CD4-positive, alpha-beta T cell (primary cell): ENCODE measurements around the gene RS1. TPM values are rescaled to one million over a fixed set of nuclear protein-coding genes. Genes with fewer than 3 reads are reported as not detected.
A peak's percentile ranks its signal among the peaks of the same experiment; 100 is the strongest.

Experiments
- ATAC-seq: fragments of 200-7000 bp; cut with Tn5 transposase; one replicate; pipeline ENCODE4 v1.10.0; 2022; ENCODE audit warnings: mild to moderate bottlenecking; ENCODE audit not compliant: poor library complexity
- CTCF ChIA-PET: fragments of 350-600 bp; sonication (Branson Sonifier 250); formaldehyde crosslinking; loops from one replicate; lab custom pipeline; 2021; ENCODE audit warnings: antibody characterized with exemption, inconsistent platforms; lab: Charles Lee
- POLR2A ChIA-PET: fragments of 350-600 bp; sonication (Branson Sonifier 250); formaldehyde crosslinking; loops from one replicate; lab custom pipeline; 2021; ENCODE audit warnings: antibody characterized with exemption, inconsistent platforms; lab: Charles Lee
- DNase-seq, 14 experiments: peaks; one replicate each; pipeline ENCODE4 v3.0.0-alpha.2; 2013 to 2020; ENCODE audit warnings: mixed read lengths in 2 of 14
- H3K27ac ChIP-seq, 2 donors: one replicate each; pipeline versions ENCODE4 v1.5.1 to v1.7.0; 2013; ENCODE audit warnings: low read length in 2 of 2, low read depth in 1 of 2, mild to moderate bottlenecking in 1 of 2
- H3K27me3 ChIP-seq, 2 experiments: 1 replicate in 1 of 2; 2 replicates in 1 of 2; pipeline versions ENCODE4 v1.6.1 to v1.7.0; 2013; ENCODE audit warnings: low read length in 2 of 2, control low read depth in 1 of 2, mild to moderate bottlenecking in 1 of 2, moderate library complexity in 1 of 2; ENCODE audit not compliant: insufficient read depth in 2 of 2, control insufficient read depth in 1 of 2
- H3K36me3 ChIP-seq: one replicate; pipeline ENCODE4 v1.6.1; 2013; ENCODE audit warnings: low read length, control low read depth; ENCODE audit not compliant: insufficient read depth
- H3K4me1 ChIP-seq: one replicate; pipeline ENCODE4 v1.6.1; 2013; ENCODE audit warnings: low read length, control low read depth; ENCODE audit not compliant: insufficient read depth
- H3K4me3 ChIP-seq: one replicate; pipeline ENCODE4 v1.5.1; 2013; ENCODE audit warnings: mild to moderate bottlenecking, low read length, moderate library complexity
- H3K9me3 ChIP-seq, 2 experiments: 1 replicate in 1 of 2; 2 replicates in 1 of 2; pipeline versions ENCODE4 v1.6.1 to v1.7.0; 2013; ENCODE audit warnings: low read length in 2 of 2, mild to moderate bottlenecking in 2 of 2, control low read depth in 1 of 2, moderate library complexity in 1 of 2; ENCODE audit not compliant: control insufficient read depth in 1 of 2, insufficient read depth in 1 of 2
- H3K27ac Mint-ChIP-seq: one replicate; pipeline ENCODE4 v1.8.0; 2020; ENCODE audit warnings: mixed read lengths
- H3K27me3 Mint-ChIP-seq: one replicate; pipeline ENCODE4 v1.8.0; 2021; ENCODE audit warnings: mixed read lengths
- H3K36me3 Mint-ChIP-seq: one replicate; pipeline ENCODE4 v1.8.0; 2021; ENCODE audit warnings: low read depth, mixed read lengths
- H3K4me1 Mint-ChIP-seq: one replicate; pipeline ENCODE4 v1.8.0; 2021; ENCODE audit warnings: low read depth, mixed read lengths
- H3K4me3 Mint-ChIP-seq: one replicate; pipeline ENCODE4 v1.8.0; 2020; ENCODE audit warnings: mild to moderate bottlenecking, mixed read lengths
- H3K9me3 Mint-ChIP-seq: one replicate; pipeline ENCODE4 v1.8.0; 2020; ENCODE audit warnings: mixed read lengths
- CTCF ChIP-seq: fragments of 200-600 bp; IDR thresholded peaks from one replicate; pipeline ENCODE4 v1.8.0; 2022; ENCODE audit warnings: antibody characterized with exemption, mild to moderate bottlenecking
- intact Hi-C, 2 experiments: fragments of 100-400 bp; cut with DNase I in 1 of 2; cut with micrococcal nuclease in 1 of 2; formaldehyde crosslinking; loops; one replicate each; pipeline versions ENCODE4 v1.15.1 to v1.9.0; 2023 to 2025; cut with DNase I, micrococcal nuclease
- polyA plus RNA-seq, 2 donors: library from polyadenylated mRNA; unstranded; fragments of 120-200 nt; gene quantifications; one replicate each; pipeline ENCODE4 v1.2.1, GENCODE V29; 2013
- total RNA-seq, 174 experiments: library from RNA in 2 of 174; stranded (reverse) in 2 of 174; gene quantifications; one replicate each; pipeline ENCODE4 v1.2.3 and lab custom pipeline; 2021 to 2026

Gene RS1
- total RNA-seq (not detected), total RNA-seq (lab: John Stamatoyannopoulos, UW) (0 to 0.16 (median 0) reads per million in 172 experiments)
- not detected for polyA plus RNA-seq (2013, experiment 1 of 2)
- not detected for polyA plus RNA-seq (2013, experiment 2 of 2)

- no peaks in the 10 kb centered on the region for H3K36me3 ChIP-seq
- no peaks in the 10 kb centered on the region for H3K9me3 ChIP-seq
- TF ChIP-seq CTCF, result no peak
- ATAC-seq (no peak), DNase-seq (no peak)
- Mint-ChIP-seq H3K27me3 (peaks cover 3% of the 10 kb centered on the region), H3K4me1 (peaks cover 20% of the 10 kb centered on the region), H3K36me3 (peaks cover 7% of the 10 kb centered on the region), H3K9me3 (no peaks in the 10 kb centered on the region), H3K27ac (peak within 1 kb of the TSS; percentile 65), H3K4me3 (peak within 1 kb of the TSS; percentile 60)
- CTCF ChIA-PET, result no interaction called here
- intact Hi-C loops, result loop anchor here (5.0 to 10.0 kb wide), 4 partner anchors 215 to 1603 kb away; partner anchors contain the start of gene PHKA2 (in 1 of the 2)
- H3K4me1 ChIP-seq, result peaks cover 7% of the 10 kb centered on the region
- H3K27me3 ChIP-seq, result no peaks in the 10 kb centered on the region
- no peak within 1 kb of the TSS for H3K4me3 ChIP-seq
- no peak within 1 kb of the TSS for H3K27ac ChIP-seq
- POLR2A ChIA-PET, result no interaction called here
Observed at GRCh38 chrX:18672008-18672407, at the start of gene RS1. Gene RS1 (minus strand): TSS chrX:18672108. CDS start chrX:18672068, 40 bp downstream.

- Mint-ChIP-seq H3K4me1 (no peaks in the 10 kb centered on the region), H3K4me3 (no peak overlapping the region), H3K9me3 (no peaks in the 10 kb centered on the region), H3K36me3 (no peaks in the 10 kb centered on the region), H3K27me3 (no peaks in the 10 kb centered on the region), H3K27ac (no peak overlapping the region)
- Histone ChIP-seq H3K4me1 (no peaks in the 10 kb centered on the region), H3K27ac (no peak overlapping the region), H3K36me3 (no peaks in the 10 kb centered on the region), H3K9me3 (no peaks in the 10 kb centered on the region), H3K4me3 (no peak overlapping the region), H3K27me3 (no peaks in the 10 kb centered on the region)
- intact Hi-C loops, result no loop called here
- DNase-seq (no peak), ATAC-seq (no peak)
- no peak for TF ChIP-seq CTCF
- ChIA-PET POLR2A (no interaction called here), CTCF (no interaction called here)
Observed at GRCh38 chrX:18719852-18720251, 47.9 kb upstream of the RS1 start.

DNA sequence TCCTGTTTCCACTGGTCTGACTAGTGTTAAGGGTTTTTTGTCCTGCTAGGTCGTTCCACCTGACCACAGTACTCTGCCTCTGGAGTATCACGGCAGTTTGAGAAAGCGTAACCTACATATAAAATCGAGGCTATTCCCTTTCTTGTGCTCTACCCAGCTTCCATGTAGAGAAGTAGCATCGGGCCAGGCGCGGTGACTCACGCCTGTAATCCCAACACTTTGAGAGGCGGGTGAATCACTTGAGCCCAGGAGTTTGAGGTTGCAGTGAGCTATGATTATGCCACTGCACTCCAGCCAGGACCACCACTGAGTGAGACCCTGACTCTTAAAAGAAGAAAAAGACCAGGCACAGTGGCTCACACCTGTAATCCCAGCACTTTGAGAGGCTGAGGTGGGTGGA, 43.0 kb upstream of the RS1 start:
- no peak for DNase-seq
- H3K27ac Mint-ChIP-seq, result no peak overlapping the region
- Histone ChIP-seq H3K4me1 (no peaks in the 10 kb centered on the region), H3K4me3 (no peak overlapping the region), H3K9me3 (no peaks in the 10 kb centered on the region), H3K36me3 (no peaks in the 10 kb centered on the region), H3K27me3 (no peaks in the 10 kb centered on the region), H3K27ac (no peak overlapping the region)
- no peak for TF ChIP-seq CTCF
- ChIA-PET POLR2A (no interaction called here), CTCF (no interaction called here)
- no peak for ATAC-seq
- H3K4me1 Mint-ChIP-seq, result no peaks in the 10 kb centered on the region
- H3K9me3 Mint-ChIP-seq, result no peaks in the 10 kb centered on the region
- H3K27me3 Mint-ChIP-seq, result no peaks in the 10 kb centered on the region
- no peak overlapping the region for H3K4me3 Mint-ChIP-seq
- intact Hi-C loops, result no loop called here
- H3K36me3 Mint-ChIP-seq, result no peaks in the 10 kb centered on the region
